COLO668 (cell line): ENCODE results near the gene SARDH.

Experiments used
- DNase-seq: peaks from one replicate; lab custom pipeline; 2025; ENCODE audit not compliant: unreplicated experiment; lab: John Stamatoyannopoulos, UW

The SARDH gene

DNA sequence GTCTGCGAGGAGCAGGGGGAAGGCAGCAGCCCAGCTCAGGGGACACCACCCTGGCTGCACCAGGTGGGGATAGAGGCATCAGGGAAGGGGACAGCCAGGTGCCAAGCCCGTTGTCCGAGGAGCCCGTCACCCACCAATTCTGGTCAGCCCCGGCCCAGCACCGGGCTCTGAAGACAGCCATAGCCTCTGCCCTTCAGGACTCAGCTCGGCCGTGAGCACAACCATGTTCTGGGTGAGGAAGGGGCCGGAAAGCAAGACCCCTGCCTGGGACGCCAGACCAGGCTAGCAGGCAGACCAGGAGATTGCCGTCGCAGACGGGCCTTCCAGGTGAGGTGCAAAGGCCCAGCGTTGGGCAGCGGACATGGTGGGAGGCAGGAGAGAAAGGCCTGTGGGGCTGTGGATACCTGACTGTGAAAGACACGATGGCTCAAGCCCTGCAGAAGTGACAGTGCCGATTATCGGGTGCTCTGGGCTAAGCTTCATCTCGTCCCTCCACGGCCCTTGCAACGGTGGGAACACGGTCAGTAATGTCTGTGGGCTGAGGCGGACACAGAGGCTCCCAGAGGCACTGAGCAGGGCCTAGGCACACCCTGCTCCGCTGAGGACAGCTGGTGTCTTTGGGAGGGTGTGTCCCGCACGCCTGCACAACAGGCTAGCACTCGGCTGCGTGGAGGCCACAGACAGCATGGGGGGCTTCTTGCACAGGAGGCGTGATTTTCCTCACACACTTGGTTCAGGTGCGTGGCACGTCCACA is 65.5 kb downstream of the SARDH start:
- DNase-seq: no peak

DNA sequence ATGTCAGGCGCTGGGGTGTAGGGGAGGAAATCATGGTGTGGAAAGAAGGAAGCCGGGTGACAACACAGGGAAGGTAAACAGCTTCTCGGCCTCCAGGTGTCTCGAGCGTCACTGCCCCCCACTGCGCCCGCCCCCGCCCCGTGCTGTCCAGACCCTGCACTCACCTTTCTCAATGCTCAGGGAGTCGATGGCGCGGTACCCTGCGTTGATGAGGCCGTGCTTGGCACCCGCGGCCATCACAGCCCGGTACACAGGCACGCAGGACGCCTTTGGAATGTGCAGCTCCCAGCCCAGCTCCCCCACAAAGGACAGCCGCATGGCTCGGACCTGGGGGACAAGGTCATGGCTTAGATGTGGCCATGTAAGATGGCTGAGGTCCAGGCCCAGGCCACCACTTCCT is 66.8 kb downstream of the SARDH start:
- DNase-seq: no peak

DNA sequence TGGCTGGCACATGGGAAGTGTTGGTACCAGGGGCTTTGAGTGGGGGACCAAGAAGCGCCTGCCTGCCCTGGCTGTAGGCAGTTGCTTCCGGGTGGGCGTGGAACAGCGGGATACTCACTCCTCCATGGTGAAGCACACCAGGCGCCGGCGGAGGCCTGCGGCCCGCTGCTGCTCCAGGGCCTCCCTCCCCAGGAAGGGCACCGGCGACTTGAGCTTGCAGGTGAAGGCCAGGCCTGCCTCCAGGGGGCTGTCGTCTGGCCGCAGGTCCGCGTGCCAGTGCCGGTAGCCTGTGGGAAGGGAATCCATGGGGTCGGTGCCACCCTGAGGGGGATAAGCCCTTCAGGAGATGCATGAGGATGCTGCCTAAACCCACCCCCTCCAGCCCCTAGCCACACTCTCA is 67.7 kb downstream of the SARDH start:
- DNase-seq: no peak

DNA sequence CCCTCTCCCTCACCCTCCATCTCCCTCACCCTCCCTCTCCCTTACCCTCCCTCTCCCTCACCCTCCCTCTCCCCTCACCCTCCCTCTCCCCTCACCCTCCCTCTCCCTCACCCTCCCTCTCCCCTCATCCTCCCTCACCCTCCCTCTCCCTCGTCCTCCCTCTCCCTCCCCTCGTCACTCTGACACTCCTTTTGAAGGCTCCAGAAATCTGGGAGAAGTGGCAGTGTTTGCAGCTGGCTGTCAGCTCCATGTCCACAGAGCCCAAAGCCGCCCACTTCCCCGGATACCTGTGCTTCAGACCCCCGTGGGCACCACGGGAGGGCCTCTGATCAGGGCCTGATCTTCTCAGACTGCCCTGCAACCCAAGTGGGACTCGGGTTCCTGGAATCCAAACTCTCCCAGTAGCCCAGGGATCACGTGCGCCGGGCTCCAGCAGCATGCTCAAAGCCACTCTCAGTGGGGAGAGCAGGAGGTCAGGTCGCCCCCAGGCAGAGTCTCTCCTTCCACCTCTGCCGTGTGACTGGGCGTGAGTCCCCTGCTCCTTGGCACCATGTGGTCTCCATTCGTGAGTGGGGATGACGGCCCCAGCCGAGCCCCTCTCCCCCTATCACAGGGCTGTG is 68.9 kb downstream of the SARDH start:
- DNase-seq: no peak

DNA sequence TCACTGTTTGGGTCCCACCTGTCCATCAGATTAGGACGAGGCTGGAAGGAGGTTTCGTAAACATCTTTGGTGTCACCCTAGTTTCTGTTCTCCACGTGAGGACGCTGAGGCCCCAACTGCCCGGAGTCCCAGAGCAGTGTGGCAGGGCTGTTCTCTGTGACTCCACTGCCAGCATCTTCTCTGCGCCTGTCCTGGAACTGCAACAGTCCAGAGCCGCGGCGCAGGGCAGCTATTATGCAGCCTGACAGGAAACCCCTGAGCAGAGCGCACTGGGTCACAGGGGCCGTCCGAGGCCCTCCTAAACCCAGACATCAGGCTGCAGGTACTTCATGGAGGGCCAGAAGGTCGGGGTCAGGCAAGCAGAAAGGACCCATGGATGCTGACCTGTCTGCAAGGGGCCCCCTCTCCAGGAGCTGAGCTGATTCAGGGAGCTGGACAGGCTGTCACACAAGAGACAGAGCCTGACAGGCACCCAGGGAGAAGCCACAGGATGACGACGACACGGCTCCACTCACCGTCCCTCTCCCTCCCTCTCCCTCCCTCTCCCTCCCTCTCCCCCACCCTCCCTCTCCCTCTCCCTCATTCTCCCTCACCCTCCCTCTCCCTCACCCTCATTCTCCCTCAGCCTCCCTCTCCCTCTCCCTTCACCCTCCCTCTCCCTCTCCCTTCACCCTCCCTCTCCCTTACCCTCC is 70.2 kb downstream of the SARDH start:
- DNase-seq: peak; percentile 7

DNA sequence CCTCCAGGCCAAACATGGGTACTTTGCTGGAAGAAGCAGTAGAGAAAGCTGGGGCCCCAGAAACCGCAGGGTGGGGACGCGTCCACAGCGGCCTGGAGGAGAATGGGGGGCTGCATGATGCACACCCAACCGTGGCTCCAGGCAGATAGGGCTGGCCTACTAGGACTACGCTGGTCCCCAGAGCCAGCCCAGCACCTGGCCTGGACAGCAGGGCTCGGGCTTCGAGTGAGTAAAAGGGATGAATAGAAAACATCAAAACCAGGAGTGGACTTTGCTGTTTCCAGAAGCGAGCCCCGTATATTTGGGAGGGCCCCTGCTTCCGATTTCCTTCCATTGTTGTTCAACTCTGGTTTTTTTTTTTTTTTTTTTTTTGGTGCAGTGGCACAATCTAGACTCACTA is 71.3 kb downstream of the SARDH start:
- no peak for DNase-seq

DNA sequence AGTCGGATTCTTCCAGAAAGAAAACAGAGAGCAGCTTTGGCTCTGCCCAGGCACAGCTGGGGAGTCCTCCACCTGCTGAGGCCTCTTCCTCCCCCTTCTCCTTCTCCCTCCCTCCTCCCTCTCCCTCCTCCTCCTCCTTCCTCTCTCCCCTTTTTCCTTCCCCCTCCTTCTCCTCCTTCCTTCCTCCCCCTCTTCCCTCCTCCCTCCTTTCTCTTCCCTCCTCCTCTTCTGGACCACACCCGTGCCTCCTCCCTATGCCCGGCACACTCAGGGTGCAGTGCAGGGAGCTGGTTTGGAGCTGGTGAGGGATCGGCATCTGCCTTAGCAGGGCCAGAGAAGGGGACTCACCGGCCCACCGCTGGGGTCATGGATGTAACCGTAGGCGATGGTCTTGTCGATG is 71.8 kb downstream of the SARDH start:
- no peak for DNase-seq

DNA sequence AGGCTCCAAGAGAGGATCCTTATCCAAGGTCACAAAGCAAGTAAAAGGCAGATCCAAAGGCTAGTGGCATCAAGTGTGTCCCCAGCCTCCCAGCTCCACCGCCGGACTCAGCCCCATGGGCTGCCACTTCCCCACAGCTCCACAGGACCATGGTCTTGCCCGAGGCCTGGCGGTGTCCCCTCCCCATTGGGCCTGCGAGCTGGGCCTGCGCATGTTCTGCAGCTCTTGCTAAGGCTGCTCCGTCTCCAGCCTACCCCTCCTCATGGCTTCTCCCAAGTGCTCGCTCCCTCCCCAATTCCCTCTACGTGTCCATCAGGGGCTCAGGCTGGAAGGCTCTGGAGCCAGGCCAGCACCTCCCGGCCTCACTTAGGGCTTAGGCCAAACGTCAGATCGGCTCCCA is 72.6 kb downstream of the SARDH start:
- no peak for DNase-seq

DNA sequence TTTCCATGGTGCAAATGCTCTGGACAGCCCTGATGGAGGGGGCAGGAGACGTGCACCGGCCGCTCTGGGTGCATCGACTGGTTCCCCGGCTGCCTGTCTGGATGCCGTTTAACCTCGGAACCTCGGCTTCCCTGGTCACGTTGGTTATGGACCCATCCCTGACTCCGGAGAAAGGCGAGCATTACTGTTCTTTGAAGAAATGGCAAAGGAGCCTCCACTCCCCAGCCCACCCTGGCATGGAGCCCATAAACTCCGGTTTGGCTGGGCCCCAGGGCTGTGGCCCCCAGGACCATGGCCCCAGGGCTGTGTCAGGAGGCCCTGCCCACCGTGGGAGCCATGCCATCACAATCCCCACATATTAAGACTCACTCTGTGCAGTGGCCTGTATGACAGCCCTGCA is 73.1 kb downstream of the SARDH start:
- no peak for DNase-seq

DNA sequence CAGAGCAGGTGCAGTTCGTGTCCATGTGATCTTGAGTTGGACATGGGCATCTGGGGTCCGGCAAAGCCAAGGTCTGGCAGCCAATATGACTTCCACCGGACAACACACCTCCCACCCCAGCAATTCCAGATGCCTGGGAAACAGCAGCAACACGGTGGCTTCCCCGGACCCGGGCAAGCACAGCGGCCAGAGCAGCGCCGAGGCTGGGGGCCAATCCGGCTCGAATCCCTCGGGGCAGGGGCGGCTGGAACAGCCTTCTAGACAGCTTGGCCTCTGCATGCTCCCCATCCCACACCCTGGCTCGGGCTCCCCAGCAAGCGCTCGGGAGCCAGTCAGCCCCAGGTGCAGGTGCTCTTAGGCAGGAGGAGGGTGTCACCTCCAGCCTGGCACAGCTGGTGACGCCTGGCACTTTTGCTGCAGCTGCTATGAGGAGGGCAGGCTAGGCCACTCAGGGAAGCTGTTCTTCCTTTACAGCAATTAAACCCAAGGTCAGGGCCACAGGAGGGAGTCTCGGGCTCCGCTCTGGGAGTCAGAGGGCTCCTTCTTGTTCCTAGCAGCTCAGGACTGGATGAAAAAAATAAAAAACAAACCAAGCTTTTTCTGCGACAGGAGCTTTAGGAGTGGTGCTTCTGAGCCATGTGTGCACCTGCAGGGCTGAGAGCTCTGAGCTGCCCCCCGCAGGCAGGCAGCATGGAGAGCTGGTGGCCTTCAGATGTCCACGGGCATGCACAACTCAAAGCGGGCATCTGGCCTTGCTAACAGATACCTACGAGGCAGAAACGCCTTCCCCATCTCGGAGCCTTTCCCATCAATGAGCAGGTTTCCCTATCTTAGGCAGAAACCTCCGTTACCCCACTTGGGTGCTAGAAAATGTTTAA is 73.7 kb downstream of the SARDH start:
- DNase-seq: peak; percentile 84

DNA sequence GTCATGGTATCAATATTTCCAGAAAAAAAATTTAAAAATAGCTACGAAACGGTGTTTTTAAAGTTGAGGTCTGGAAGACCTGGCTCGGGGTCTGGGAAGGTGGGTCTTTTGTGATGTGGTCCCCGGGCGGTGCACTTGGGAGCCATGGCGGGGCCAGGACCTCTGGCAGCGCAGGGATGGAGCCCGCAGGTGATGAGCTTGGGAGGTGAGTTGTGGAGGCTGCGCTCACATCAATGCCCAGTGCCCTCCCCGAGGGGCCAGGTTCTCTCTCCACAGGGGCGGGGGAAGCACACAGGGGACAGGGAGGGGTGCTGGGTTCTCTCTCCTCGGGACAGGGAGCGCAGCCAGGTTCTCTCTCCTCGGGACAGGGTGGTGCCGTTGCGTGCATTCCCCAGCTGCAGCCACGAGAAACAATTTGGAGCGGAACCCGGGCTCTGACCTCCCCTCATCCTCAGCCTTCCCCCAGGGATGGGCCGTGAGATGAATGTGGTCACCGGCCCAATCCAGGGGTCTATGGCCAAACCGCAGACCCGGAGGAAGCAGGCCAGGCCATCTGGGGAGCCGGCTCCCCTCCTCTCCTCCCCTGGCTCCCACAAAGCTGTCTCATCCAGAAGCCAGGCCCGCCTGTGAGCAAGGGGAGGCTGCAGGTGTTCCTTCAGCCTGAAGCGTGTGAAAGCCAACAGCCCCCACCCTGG is 76.2 kb downstream of the SARDH start:
- DNase-seq: no peak

DNA sequence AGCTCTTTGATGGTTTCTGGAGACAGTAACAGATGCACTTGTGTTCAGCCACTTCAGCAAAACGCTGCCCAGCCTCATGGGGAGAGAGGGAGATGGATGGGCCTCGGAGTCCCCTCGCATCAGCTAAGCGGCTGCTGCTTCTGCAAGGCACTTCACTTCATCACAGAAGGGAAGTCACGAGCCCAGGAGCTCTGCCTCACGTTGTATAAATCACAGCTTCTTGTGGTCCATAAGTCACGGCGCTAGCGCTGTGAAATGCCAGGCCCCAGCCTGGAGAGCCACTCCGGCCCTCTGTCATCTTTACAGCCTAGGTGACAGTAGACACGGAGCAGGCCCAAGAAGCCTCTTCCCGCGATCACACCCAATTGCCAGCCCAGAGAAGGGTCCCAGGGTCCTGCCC is 78.6 kb downstream of the SARDH start:
- no peak for DNase-seq

DNA sequence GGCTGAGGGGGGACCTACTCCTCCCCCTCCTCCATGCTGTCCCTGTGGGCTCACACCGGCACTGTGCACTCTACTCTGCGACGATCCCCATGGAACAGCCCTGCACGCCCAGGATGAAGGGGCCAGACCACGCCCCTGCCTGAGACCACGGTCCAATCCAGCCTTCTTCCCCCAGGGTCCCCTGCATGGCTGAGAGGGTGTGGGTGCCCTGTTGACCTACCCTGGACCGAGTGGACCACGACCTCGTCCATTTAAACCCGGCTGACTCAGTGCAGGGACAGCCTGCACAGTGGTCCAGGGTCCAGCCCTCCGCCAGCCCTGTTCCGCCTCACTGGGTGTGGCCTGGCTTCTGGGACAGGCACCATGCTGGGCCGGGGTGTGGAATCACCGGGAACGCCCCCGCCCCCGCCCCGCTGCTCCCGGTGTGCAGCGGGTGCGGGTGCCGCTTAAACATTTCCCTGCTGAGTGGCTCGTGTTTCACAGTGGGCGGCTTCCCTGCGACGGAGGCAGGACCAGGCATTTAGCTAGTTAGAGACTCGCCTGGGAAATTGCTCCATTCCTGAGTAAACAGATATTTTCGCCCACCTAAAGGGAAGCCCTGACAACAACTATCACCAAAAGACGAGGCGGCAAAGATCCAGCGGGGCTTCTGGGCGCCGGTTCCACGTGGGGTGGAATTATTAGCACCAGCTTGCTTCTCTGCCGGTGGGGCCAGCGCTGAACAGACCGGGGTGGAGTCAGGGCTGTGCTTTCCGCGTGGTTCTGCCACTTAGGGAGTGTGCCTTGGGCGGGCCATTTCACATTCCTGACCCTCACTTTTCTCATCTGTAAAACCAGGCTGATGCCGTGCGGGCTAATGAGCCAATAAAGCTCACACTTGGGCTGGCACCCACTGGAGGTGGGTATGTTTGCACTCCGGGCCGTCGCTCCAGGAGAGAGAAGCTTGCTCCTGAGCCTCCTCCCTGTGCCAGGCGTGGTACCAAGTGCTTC is 79.4 kb downstream of the SARDH start:
- DNase-seq: peak; percentile 54

DNA sequence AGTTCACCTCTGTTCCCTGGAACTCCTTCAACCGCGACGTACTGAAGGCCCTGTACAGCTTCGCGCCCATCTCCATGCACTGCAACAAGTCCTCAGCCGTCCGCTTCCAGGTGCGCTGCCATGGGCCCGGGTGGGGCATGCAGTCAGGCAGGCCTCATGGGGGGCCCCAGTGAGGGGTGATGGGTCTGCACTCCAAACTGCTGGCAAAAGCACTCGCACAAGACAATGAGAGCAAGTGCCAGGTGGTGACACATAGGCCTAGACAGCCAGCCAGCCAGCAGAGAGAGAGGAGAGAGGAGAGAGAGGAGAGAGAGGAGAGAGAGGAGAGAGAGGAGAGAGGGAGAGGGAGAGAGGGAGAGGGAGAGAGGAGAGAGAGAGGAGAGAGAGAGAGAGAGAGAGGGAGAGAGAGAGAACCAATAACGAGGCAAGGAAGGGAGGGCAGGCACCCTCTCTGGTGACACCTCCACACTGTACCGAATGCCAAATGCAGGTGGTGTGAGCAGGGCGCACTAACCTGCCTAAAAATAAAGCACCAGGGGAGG is 81.0 kb downstream of the SARDH start:
- peak; percentile 72 for DNase-seq

DNA sequence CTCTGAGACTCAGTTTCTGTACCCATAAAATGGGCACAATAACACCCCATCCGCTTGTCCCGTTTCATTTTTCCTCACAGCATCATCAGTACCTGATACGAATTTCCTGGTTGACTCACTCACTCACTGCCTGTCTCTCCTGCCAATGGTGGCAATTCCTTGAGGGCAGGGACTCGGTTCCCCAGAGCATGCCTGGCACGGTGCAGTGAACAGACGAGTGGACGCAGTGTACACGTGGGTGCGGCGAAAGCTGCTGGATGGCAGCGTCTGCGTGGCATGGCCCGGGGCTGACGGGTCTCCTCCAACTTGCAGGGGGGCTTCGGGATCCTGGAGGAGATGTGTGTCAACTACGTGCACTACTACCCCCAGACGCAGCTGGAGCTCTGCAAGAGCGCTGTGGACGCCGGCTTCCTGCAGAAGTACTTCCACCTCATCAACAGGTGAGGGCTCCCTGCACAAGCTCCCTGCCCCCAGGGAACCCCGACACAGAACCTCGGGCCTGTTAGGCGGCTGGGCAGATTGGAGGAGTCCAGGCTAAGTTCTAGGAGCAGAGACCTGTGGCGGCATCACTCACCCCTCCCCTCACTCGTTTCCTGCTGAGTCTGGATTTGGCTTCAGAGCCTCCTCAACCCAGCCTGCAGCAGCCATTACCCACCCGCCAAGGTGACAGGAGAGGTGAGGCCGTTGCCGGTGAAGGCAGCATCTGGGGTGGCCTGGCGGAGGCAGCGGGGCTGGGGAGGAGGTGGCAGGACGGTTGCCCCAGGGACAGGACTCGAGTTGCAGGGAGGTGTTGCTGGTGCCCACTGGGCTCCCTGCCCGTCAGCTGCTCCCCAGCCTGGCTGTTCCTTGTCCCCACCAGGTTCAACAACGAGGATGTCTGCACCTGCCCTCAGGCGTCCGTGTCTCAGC is 81.7 kb downstream of the SARDH start:
- DNase-seq: peak; percentile 59

DNA sequence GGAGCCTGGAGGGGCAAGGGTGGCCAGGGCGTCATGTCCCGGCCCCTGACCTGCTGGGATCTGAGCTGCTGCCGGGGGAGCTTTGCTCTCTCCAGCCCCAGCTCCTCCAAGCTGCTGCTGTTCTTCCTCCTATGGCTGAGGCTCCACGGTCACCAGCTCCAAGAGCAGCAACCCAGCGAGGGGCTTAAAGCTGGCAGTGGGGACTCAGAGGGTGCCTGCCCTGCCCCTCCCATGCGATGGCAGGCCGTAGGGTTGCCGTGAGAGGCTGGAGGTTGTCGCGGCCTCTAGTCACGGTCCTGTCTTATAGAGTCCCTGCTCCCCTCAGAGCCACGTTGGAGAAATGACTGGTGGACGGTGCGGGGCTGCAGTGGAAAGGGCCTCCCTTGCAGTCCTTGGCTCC is 82.5 kb downstream of the SARDH start:
- DNase-seq: no peak

DNA sequence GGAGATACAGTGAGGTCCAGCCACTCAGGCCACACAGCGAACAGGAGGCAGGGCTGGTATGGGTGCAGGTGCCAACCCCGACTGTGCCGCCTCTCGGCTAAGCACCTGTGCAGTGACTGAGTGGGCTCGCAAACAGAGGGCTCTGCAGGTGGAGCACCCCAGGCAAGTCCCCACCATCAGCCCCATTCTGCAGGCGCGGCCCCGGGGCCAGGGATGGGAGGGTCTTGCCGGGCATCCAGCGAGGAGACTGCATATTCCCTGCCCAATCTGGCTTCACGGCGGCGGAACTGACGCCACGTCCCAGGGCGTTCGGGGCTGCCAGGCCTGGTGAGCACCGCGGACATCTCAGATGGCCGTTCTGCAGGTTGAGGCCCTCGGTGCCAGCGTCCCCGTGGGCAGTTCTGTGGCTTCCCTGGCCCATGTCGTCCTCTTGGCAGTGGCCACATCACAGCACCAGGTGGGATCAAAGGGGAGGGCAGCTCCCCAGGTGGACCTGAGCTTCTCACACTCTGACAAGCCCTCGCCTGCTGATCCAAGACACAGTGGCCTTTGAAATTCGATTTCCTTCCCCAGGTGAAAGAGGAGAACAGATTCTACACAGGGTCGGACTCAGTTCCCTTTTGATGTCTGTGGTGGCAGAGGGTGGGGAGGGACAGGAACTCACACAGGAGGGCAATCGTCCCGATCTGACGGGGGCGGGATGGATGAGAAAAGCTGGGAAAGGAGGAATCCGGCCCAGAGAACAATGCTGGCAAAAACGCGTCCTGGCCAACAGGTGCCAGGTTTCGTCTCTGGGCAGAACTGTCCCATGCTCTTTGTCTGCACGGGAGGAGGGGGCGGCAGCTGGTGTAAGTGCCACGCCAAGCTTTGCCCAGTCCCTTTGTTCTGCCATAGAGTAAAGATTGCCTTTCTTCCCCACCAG is 83.2 kb downstream of the SARDH start:
- peak; percentile 9 for DNase-seq
